Fibroblast of lung (primary cell): Measurements from ENCODE around the gene C2CD4C. TPM values are rescaled to one million over a fixed set of nuclear protein-coding genes. Genes with fewer than 3 reads are reported as not detected.
"Not testable (repeated sequence)": the region's sequence is repeated elsewhere in the genome, so short reads cannot be mapped to it uniquely, and the experiment has no call there.

Experiments used
- DNase-seq, 2 donors: peaks; one replicate each; pipeline versions ENCODE4 v3.0.0 to v3.0.0-alpha.2; 2010; ENCODE audit warnings: low read depth in 2 of 2
- H2AFZ ChIP-seq: 2 replicates; pipeline ENCODE4 v1.5.1; 2012; ENCODE audit warnings: low read length, control low read depth, inconsistent platforms
- H3K27ac ChIP-seq: 2 replicates; pipeline ENCODE4 v1.5.1; 2011; ENCODE audit warnings: low read length, control low read depth; ENCODE audit not compliant: insufficient read depth
- H3K27me3 ChIP-seq: 2 replicates; pipeline ENCODE4 v1.5.1; 2011; ENCODE audit warnings: mild to moderate bottlenecking, low read length; ENCODE audit not compliant: control insufficient read depth, insufficient read depth
- H3K36me3 ChIP-seq: 2 replicates; pipeline ENCODE4 v1.5.1; 2011; ENCODE audit warnings: low read length; ENCODE audit not compliant: control insufficient read depth, insufficient read depth
- H3K4me1 ChIP-seq: 2 replicates; pipeline ENCODE4 v1.5.1; 2011; ENCODE audit warnings: low read length; ENCODE audit not compliant: control insufficient read depth, insufficient read depth; ENCODE audit errors: extremely low read depth
- H3K4me2 ChIP-seq: 2 replicates; pipeline ENCODE4 v1.5.1; 2011; ENCODE audit warnings: low read length, control low read depth; ENCODE audit not compliant: insufficient read depth; ENCODE audit errors: extremely low read depth
- H3K4me3 ChIP-seq, 4 experiments: fragments of 200-600 bp in 1 of 4; sonication (generic) in 1 of 4; replicated peaks in 1 of 4; 2 replicates each; pipeline ENCODE4 v1.5.1; 2011 to 2016; ENCODE audit warnings: low read length in 4 of 4, low read depth in 3 of 4, mild to moderate bottlenecking in 3 of 4, control low read depth in 2 of 4, inconsistent platforms in 1 of 4, mixed read lengths in 1 of 4; ENCODE audit not compliant: insufficient read depth in 1 of 4; ENCODE audit errors: control extremely low read depth in 1 of 4
- H3K79me2 ChIP-seq: 2 replicates; pipeline ENCODE4 v1.5.1; 2012; ENCODE audit warnings: mild to moderate bottlenecking, low read length, inconsistent platforms; ENCODE audit not compliant: control insufficient read depth, insufficient read depth
- H3K9ac ChIP-seq: 2 replicates; pipeline ENCODE4 v1.5.1; 2011; ENCODE audit warnings: mild to moderate bottlenecking, low read length, control low read depth; ENCODE audit not compliant: insufficient read depth
- H3K9me3 ChIP-seq: 2 replicates; pipeline ENCODE4 v1.5.1; 2012; ENCODE audit warnings: low read depth, low read length; ENCODE audit not compliant: control insufficient read depth, insufficient read depth
- H4K20me1 ChIP-seq: 2 replicates; pipeline ENCODE4 v1.5.1; 2011; ENCODE audit warnings: low read length; ENCODE audit not compliant: control insufficient read depth, insufficient read depth; ENCODE audit errors: extremely low read depth
- EZH2 ChIP-seq: IDR thresholded peaks from 2 replicates; pipeline ENCODE4 v1.5.1; 2012; ENCODE audit warnings: low read length, control low read depth, mild to moderate bottlenecking; ENCODE audit errors: missing control alignments
- polyA plus RNA-seq, 2 donors: library from polyadenylated mRNA; depleted of rRNA in 1 of 2; stranded (reverse) in 1 of 2; unstranded in 1 of 2; fragments of >200 nt; gene quantifications; 2 replicates each; pipeline ENCODE4 v1.2.1, GENCODE V29; 2011 to 2012; ENCODE audit warnings: missing spikeins in 1 of 2
- total RNA-seq: library from RNA; depleted of rRNA; stranded (reverse); fragments of >200 nt; gene quantifications from 2 replicates; pipeline ENCODE4 v1.2.1, GENCODE V29; 2014
- TF ChIP-seq, protein P1 (sequence below), 2 donors: IDR thresholded peaks in 1 of 2; conservative IDR thresholded peaks in 1 of 2; 1 replicate in 1 of 2; 2 replicates in 1 of 2; pipeline ENCODE4 v1.5.1; 2011 to 2012; ENCODE audit warnings: low read length in 2 of 2, control low read depth in 1 of 2, inconsistent platforms in 1 of 2, low read depth in 1 of 2, mild to moderate bottlenecking in 1 of 2

C2CD4C gene
- total and polyA plus RNA-seq, 2 donors (not counting 1 experiment from before 2014, with no cell fraction given), result 0.17 TPM; not detected in 1

DNA sequence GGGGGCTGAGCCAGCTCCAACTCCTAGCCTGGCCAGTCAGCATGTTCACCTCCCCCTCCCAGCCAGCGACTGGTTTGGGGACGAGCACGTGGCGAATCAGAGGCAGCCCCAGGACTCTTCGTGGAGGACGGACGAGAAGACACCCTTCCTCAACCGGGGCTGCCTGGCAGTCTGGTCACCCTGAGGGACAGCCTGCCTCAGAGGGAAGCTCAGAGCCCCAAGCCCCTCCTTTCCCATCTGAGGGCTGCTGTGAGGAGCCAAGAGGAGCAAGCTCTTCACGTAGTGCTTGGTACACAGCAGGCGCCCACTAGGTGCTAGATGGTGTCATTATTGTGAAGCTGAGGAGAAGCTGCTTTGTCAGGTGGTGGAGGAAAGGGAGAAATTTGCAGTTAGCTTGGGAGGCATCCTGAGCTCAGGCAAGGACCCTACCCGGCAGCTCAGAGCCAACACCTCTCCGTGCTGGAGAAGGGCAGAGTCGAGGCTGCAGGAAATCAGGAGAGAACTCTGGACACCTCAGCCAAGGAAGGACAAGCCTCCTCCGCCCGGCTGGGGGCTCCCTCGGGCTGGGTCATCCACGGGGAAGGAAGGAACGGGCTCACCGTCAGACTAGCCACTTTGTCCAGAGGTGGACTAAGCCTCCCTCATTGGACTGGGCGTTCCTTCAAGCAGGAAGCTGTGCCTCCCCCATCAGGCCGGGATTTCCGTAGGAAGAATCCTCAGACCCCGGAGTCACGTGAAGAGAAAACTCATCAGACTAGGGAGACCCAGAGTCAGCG lies 14.9 kb upstream of the C2CD4C start:
- no peak for DNase-seq
- Histone ChIP-seq H2AFZ (no peak overlapping the region), H4K20me1 (no peaks in the 10 kb centered on the region), H3K4me2 (no peak overlapping the region), H3K4me1 (no peaks in the 10 kb centered on the region), H3K36me3 (no peaks in the 10 kb centered on the region), H3K4me3 (no peak overlapping the region), H3K79me2 (no peaks in the 10 kb centered on the region), H3K9me3 (no peaks in the 10 kb centered on the region), H3K9ac (no peak overlapping the region), H3K27me3 (no peaks in the 10 kb centered on the region), H3K27ac (no peak overlapping the region)
- no peak for TF ChIP-seq EZH2
- TF ChIP-seq, protein P1, sequence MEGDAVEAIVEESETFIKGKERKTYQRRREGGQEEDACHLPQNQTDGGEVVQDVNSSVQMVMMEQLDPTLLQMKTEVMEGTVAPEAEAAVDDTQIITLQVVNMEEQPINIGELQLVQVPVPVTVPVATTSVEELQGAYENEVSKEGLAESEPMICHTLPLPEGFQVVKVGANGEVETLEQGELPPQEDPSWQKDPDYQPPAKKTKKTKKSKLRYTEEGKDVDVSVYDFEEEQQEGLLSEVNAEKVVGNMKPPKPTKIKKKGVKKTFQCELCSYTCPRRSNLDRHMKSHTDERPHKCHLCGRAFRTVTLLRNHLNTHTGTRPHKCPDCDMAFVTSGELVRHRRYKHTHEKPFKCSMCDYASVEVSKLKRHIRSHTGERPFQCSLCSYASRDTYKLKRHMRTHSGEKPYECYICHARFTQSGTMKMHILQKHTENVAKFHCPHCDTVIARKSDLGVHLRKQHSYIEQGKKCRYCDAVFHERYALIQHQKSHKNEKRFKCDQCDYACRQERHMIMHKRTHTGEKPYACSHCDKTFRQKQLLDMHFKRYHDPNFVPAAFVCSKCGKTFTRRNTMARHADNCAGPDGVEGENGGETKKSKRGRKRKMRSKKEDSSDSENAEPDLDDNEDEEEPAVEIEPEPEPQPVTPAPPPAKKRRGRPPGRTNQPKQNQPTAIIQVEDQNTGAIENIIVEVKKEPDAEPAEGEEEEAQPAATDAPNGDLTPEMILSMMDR (conservative IDR thresholded peaks at IDR 0.05 in 1 of 2, IDR thresholded peaks at IDR 0.05 in 1 of 2; ENCODE audit: low read depth in 1 of 2, low read length in 2 of 2), result no peak

DNA sequence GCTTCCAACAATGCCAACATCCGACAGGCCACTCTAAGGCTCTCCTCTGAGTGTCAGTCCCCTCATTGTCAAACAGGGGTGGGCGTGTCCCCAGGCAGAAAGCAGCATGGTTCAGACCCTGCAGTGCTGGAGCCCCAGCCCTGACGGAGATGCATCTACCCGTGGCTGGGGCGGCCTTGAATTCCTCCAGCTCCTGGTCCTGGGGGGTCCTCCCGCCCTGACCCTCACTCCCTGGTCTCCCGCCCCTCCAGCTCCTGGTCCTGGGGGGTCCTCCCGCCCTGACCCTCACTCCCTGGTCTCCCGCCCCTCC lies 13.9 kb upstream of the C2CD4C start:
- H3K79me2 ChIP-seq, H2AFZ ChIP-seq, H3K36me3 ChIP-seq, H3K27ac ChIP-seq, DNase-seq, H3K27me3 ChIP-seq, H4K20me1 ChIP-seq, H3K4me1 ChIP-seq, H3K4me3 ChIP-seq, H3K9me3 ChIP-seq, H3K9ac ChIP-seq, H3K4me2 ChIP-seq: not testable (repeated sequence)

DNA sequence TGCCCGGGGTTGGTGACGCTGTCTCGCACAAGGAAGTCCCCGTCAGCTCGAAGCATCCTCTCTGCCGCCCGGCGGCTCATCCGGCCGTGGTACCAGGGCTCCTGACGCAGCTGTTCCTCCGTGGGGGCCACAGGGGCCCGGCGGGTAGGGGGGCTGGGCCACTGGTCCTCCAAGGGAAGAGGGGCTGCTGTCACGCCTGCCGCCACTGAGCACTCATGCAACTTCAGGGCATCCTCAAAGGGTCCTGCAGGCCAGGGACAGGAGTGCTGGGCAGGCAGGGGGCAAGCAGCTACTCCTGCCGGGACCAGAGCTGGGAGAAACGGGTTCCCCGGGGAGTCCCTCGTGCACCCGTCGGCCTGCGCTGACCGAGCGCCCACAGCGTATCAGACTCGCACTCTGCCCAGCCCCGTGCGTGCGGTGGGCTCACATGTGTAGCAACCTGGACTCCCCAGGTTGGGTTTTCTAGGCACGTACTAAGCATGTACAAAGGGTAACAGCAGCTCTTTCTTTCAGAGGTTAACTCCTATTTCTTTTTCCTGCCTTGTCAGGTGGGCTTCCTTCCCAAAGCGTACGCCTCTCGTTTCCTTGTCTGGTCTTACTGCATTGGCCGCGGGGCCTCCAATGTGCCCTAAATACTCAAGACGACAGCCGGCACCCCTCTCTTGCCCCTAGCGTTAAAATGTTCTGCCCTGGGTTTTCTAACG lies 13.4 kb upstream of the C2CD4C start:
- no peaks in the 10 kb centered on the region for H3K36me3 ChIP-seq
- no peak overlapping the region for H3K27ac ChIP-seq
- no peak overlapping the region for H3K4me2 ChIP-seq
- H2AFZ ChIP-seq, result no peak overlapping the region
- DNase-seq, result no peak
- H3K9me3 ChIP-seq, result no peaks in the 10 kb centered on the region
- H3K9ac ChIP-seq, result no peak overlapping the region
- H3K27me3 ChIP-seq, result no peaks in the 10 kb centered on the region
- no peaks in the 10 kb centered on the region for H3K79me2 ChIP-seq
- no peaks in the 10 kb centered on the region for H3K4me1 ChIP-seq
- H3K4me3 ChIP-seq, result no peak overlapping the region
- no peaks in the 10 kb centered on the region for H4K20me1 ChIP-seq
- TF ChIP-seq, protein P1 (conservative IDR thresholded peaks at IDR 0.05 in 1 of 2, IDR thresholded peaks at IDR 0.05 in 1 of 2; ENCODE audit: low read depth in 1 of 2, low read length in 2 of 2), result no peak
